ENCODE data around the gene SKAP1. TPM values are rescaled to one million over a fixed set of nuclear protein-coding genes. Genes with fewer than 3 reads are reported as not detected.
A peak's percentile ranks its signal among the peaks of the same experiment; 100 is the strongest.

SKAP1 gene
- polyA plus RNA-seq, 3 donors = 0.13 to 1.0 (median 0.52) TPM

DNA sequence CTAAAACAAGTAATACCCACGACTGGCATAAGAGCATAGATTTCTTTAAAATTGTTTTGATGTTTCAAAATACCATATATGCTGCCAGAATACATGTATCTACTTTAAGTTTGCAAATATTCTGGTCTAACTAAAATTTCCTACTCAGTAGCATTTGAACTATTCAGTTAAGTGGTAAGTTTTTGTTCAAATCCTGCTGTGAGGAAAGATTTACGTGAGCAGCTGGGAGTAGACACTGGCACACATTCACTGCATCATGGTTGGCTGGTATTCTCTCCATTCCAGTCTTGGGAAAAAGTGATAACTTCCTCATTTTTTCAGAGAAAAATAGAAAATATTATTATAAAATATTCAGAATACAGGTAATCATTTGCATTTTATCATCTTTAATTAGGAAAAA is 133.6 kb downstream of the SKAP1 start:
- peaks cover 2 to 20% (median 12%) of the 10 kb centered on the region in 3 donors for H3K27me3 Mint-ChIP-seq (ENCODE audit: low read depth in 3 of 3)
- H3K9me3 ChIP-seq (replicated peaks in 1 of 2; ENCODE audit: control insufficient read depth in 1 of 2, insufficient read depth in 1 of 2, low read length in 2 of 2) = no peaks in the 10 kb centered on the region
- intact Hi-C loops (cut with micrococcal nuclease) = no loop called here
- no peaks in the 10 kb centered on the region for H3K9me3 Mint-ChIP-seq
- no peak overlapping the region for H3K27ac ChIP-seq (ENCODE audit: low read depth in 1 of 2, low read length in 2 of 2)
- H4K20me1 ChIP-seq (ENCODE audit: insufficient read depth, low read length) = no peaks in the 10 kb centered on the region
- peaks cover 13% of the 10 kb centered on the region for H3K4me1 Mint-ChIP-seq
- peaks cover 2 to 4% of the 10 kb centered on the region in 2 donors for H3K27me3 ChIP-seq (ENCODE audit: control insufficient read depth in 2 of 2, insufficient read depth in 2 of 2, low read length in 2 of 2)
- no peak overlapping the region for H3K4me3 ChIP-seq (replicated peaks in 1 of 3; ENCODE audit: low read depth in 2 of 3, low read length in 3 of 3)
- peaks cover 16 to 23% of the 10 kb centered on the region in 2 donors for H3K4me1 ChIP-seq (ENCODE audit: control insufficient read depth in 1 of 2, insufficient read depth in 2 of 2, low read length in 2 of 2)
- no peak overlapping the region for H2AFZ ChIP-seq (ENCODE audit: insufficient read depth, low read depth, low read length, poor library complexity, severe bottlenecking)
- H3K36me3 Mint-ChIP-seq = no peaks in the 10 kb centered on the region
- no peak overlapping the region for H3K4me2 ChIP-seq (replicated peaks; ENCODE audit: extremely low read depth, low read length, poor library complexity, severe bottlenecking)
- no peak overlapping the region for H3K9ac ChIP-seq (ENCODE audit: insufficient read depth, low read length, poor library complexity, severe bottlenecking)
- TF ChIP-seq, protein P1, sequence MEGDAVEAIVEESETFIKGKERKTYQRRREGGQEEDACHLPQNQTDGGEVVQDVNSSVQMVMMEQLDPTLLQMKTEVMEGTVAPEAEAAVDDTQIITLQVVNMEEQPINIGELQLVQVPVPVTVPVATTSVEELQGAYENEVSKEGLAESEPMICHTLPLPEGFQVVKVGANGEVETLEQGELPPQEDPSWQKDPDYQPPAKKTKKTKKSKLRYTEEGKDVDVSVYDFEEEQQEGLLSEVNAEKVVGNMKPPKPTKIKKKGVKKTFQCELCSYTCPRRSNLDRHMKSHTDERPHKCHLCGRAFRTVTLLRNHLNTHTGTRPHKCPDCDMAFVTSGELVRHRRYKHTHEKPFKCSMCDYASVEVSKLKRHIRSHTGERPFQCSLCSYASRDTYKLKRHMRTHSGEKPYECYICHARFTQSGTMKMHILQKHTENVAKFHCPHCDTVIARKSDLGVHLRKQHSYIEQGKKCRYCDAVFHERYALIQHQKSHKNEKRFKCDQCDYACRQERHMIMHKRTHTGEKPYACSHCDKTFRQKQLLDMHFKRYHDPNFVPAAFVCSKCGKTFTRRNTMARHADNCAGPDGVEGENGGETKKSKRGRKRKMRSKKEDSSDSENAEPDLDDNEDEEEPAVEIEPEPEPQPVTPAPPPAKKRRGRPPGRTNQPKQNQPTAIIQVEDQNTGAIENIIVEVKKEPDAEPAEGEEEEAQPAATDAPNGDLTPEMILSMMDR (IDR thresholded peaks at IDR 0.05) = no peak
- H3K36me3 ChIP-seq (replicated peaks in 1 of 2; ENCODE audit: control insufficient read depth in 1 of 2, insufficient read depth in 2 of 2, low read length in 2 of 2) = no peaks in the 10 kb centered on the region
- no peak overlapping the region for H3K27ac Mint-ChIP-seq
- no peak overlapping the region for H3K4me3 Mint-ChIP-seq
- WGBS (ENCODE audit: insufficient coverage) = no CpG with 5 or more reads among the region's 2 CpGs
- H3K79me2 ChIP-seq (ENCODE audit: insufficient read depth, low read length) = no peaks in the 10 kb centered on the region
- DNase-seq = no peak

DNA sequence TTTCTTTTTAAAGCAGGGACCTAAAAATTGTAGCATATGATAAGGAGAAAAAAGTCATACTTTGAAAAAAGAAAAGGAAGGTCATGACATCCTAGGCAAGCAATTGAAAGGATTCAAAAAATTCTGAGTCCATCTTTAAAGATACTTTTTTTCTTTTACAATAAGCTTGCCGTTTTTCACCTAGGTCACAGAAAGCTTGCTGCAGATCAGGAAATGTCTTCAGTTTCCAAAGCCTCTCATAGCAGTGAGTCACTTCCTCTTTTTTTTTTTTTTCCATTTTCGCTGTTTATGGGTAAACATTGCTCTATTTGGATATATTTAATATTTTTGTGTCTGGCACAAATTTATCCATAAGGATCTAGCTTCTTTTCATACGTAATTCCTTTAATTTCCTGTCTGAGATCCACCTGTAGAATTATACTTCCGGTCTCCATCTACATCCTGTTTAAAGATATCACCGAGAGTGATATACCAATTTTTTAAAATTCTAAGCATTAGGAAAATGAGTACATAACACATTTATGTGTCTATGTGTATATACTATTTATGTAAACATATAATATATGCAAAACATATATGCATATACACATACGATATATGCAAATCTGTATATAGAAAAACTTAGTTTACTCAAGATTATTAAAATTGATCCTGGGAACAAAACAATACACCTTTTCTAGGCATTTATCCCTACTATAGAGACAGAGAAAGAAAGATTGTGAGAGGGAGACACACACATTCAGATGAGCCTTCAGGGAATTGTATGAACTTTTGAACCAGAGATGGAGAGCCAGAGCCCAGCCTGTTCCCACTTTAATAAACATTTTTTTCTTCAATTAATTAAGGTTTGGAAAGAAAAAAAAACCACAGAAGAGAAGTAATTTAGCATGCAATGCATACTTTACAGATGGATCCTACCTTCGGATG is 134.4 kb downstream of the SKAP1 start:
- no peaks in the 10 kb centered on the region for H3K9me3 Mint-ChIP-seq
- H3K4me3 ChIP-seq (replicated peaks in 1 of 3; ENCODE audit: low read depth in 2 of 3, low read length in 3 of 3) = peak overlapping the region; percentile 20 to 67 (median 36)
- 0% methylated on average over 1 of the region's 7 CpGs for WGBS (ENCODE audit: insufficient coverage)
- H3K27ac ChIP-seq (ENCODE audit: low read depth in 1 of 2, low read length in 2 of 2) = peak overlapping the region in 1 of 2 donors; percentile 75
- no peaks in the 10 kb centered on the region for H3K79me2 ChIP-seq (ENCODE audit: insufficient read depth, low read length)
- H3K4me1 ChIP-seq (ENCODE audit: control insufficient read depth in 1 of 2, insufficient read depth in 2 of 2, low read length in 2 of 2) = peaks cover 16 to 23% of the 10 kb centered on the region in 2 donors
- DNase-seq = peak; percentile 55 to 73 (median 63)
- H3K4me1 Mint-ChIP-seq = peaks cover 13% of the 10 kb centered on the region
- H3K27ac Mint-ChIP-seq = peak overlapping the region; percentile 78 to 92 (median 87)
- H4K20me1 ChIP-seq (ENCODE audit: insufficient read depth, low read length) = no peaks in the 10 kb centered on the region
- H3K4me2 ChIP-seq (replicated peaks; ENCODE audit: extremely low read depth, low read length, poor library complexity, severe bottlenecking) = peak overlapping the region; percentile 73
- no peaks in the 10 kb centered on the region for H3K36me3 Mint-ChIP-seq
- no peaks in the 10 kb centered on the region for H3K9me3 ChIP-seq (replicated peaks in 1 of 2; ENCODE audit: control insufficient read depth in 1 of 2, insufficient read depth in 1 of 2, low read length in 2 of 2)
- peaks cover 2 to 5% of the 10 kb centered on the region in 2 donors for H3K27me3 ChIP-seq (ENCODE audit: control insufficient read depth in 2 of 2, insufficient read depth in 2 of 2, low read length in 2 of 2)
- peaks cover 4 to 22% (median 11%) of the 10 kb centered on the region in 3 donors for H3K27me3 Mint-ChIP-seq (ENCODE audit: low read depth in 3 of 3)
- TF ChIP-seq, protein P1 (IDR thresholded peaks at IDR 0.05) = no peak
- H2AFZ ChIP-seq (ENCODE audit: insufficient read depth, low read depth, low read length, poor library complexity, severe bottlenecking) = peak overlapping the region; percentile 66
- H3K36me3 ChIP-seq (replicated peaks in 1 of 2; ENCODE audit: control insufficient read depth in 1 of 2, insufficient read depth in 2 of 2, low read length in 2 of 2) = no peaks in the 10 kb centered on the region
- H3K9ac ChIP-seq (ENCODE audit: insufficient read depth, low read length, poor library complexity, severe bottlenecking) = peak overlapping the region; percentile 46
- peak overlapping the region; percentile 58 to 82 for H3K4me3 Mint-ChIP-seq
- intact Hi-C loops (cut with micrococcal nuclease) = no loop called here
